Measurements from ENCODE around the gene MYRFL. TPM values are rescaled to one million over a fixed set of nuclear protein-coding genes. Genes with fewer than 3 reads are reported as not detected.

The MYRFL gene
- total RNA-seq, 1 donor from 2014 or later = 0.14 TPM

- no peak for TF ChIP-seq CTCF (IDR thresholded peaks at IDR 0.05; ENCODE audit: borderline replicate concordance)
- Histone ChIP-seq H3K4me1 (no peaks in the 10 kb centered on the region), H3K36me3 (no peaks in the 10 kb centered on the region), H3K27ac (replicated peaks) (no peak overlapping the region), H3K9me3 (replicated peaks) (no peaks in the 10 kb centered on the region), H3K27me3 (ENCODE audit: low read depth) (no peaks in the 10 kb centered on the region), H3K4me3 (no peak overlapping the region)
- no peak for DNase-seq
- intact Hi-C loops (cut with micrococcal nuclease) = no loop called here
These were observed 43.7 kb downstream of the MYRFL start for GRCh38 chr12:69868695-69869094.

DNA sequence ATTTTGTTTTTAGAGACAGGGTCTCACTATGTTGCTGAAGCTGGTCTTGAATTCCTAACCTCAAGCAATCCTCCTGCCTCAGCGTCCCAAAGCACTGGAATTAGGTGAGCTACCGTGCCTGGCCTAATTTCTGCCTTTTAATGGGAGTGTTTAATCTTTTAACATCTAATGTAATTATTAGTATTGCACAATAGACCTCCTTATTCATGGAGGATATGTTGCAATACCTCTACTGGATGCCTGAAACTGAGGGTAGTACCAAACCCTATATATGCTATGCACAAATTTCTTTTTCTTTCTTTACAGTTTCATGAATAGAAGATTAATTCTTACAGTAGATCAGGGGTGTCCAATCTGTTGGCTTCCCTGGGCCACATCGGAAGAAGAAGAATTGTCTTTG is 47.8 kb downstream of the MYRFL start:
- DNase-seq = no peak
- intact Hi-C loops (cut with micrococcal nuclease) = no loop called here
- no peaks in the 10 kb centered on the region for H3K4me1 ChIP-seq
- no peak overlapping the region for H3K4me3 ChIP-seq
- no peaks in the 10 kb centered on the region for H3K27me3 ChIP-seq (ENCODE audit: low read depth)
- H3K27ac ChIP-seq (replicated peaks) = no peak overlapping the region
- no peaks in the 10 kb centered on the region for H3K36me3 ChIP-seq
- TF ChIP-seq CTCF (IDR thresholded peaks at IDR 0.05; ENCODE audit: borderline replicate concordance) = no peak
- H3K9me3 ChIP-seq (replicated peaks) = no peaks in the 10 kb centered on the region

- no peak for DNase-seq
- no peaks in the 10 kb centered on the region for H3K27me3 ChIP-seq (ENCODE audit: low read depth)
- intact Hi-C loops (cut with micrococcal nuclease) = no loop called here
- no peak overlapping the region for H3K4me3 ChIP-seq
- no peak for TF ChIP-seq CTCF (IDR thresholded peaks at IDR 0.05; ENCODE audit: borderline replicate concordance)
- H3K9me3 ChIP-seq (replicated peaks) = no peaks in the 10 kb centered on the region
- no peaks in the 10 kb centered on the region for H3K4me1 ChIP-seq
- H3K27ac ChIP-seq (replicated peaks) = no peak overlapping the region
- no peaks in the 10 kb centered on the region for H3K36me3 ChIP-seq
These were observed 48.4 kb downstream of the MYRFL start for GRCh38 chr12:69873429-69873828.

GRCh38 chr12:69874606-69875005 is 49.6 kb downstream of the MYRFL start:
- Histone ChIP-seq H3K4me1 (peaks cover 5% of the 10 kb centered on the region), H3K27ac (replicated peaks) (no peak overlapping the region), H3K36me3 (no peaks in the 10 kb centered on the region), H3K4me3 (no peak overlapping the region), H3K9me3 (replicated peaks) (no peaks in the 10 kb centered on the region), H3K27me3 (ENCODE audit: low read depth) (peaks cover 4% of the 10 kb centered on the region)
- no peak for TF ChIP-seq CTCF (IDR thresholded peaks at IDR 0.05; ENCODE audit: borderline replicate concordance)
- intact Hi-C loops (cut with micrococcal nuclease) = no loop called here
- DNase-seq = no peak

DNA sequence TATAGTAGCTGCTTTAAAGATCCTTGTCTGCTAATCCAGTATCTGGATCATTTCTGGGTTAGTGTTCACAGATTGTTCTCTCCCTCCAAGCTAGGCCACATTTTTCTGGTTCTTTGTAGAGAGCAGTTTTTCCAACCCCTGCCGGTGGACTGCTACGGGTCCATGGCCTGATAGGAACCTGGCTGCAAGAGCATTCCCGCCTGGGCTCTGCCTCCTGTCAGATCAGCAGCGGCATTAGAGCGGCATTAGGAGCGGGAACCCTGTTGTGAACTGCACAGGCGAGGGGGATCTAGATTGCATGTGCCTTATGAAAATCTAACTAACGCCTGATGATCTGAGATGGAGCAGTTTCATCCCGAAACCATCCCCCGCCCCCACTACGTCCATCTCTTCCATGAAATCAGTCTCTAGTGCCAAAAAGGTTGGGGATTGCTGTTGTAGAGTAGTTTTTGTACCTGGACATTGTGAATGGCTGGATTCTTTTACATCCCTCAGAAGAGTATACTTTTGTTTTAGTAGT is 50.4 kb downstream of the MYRFL start:
- H3K27me3 ChIP-seq (ENCODE audit: low read depth) = peaks cover 4% of the 10 kb centered on the region
- no peak overlapping the region for H3K4me3 ChIP-seq
- peaks cover 5% of the 10 kb centered on the region for H3K4me1 ChIP-seq
- H3K9me3 ChIP-seq (replicated peaks) = no peaks in the 10 kb centered on the region
- H3K27ac ChIP-seq (replicated peaks) = no peak overlapping the region
- TF ChIP-seq CTCF (IDR thresholded peaks at IDR 0.05; ENCODE audit: borderline replicate concordance) = no peak
- DNase-seq = no peak
- no peaks in the 10 kb centered on the region for H3K36me3 ChIP-seq
- intact Hi-C loops (cut with micrococcal nuclease) = no loop called here

Data from left ventricle myocardium inferior (tissue), 1 donor.